ENCODE measurements around the gene CHST13.

Gene CHST13

DNA sequence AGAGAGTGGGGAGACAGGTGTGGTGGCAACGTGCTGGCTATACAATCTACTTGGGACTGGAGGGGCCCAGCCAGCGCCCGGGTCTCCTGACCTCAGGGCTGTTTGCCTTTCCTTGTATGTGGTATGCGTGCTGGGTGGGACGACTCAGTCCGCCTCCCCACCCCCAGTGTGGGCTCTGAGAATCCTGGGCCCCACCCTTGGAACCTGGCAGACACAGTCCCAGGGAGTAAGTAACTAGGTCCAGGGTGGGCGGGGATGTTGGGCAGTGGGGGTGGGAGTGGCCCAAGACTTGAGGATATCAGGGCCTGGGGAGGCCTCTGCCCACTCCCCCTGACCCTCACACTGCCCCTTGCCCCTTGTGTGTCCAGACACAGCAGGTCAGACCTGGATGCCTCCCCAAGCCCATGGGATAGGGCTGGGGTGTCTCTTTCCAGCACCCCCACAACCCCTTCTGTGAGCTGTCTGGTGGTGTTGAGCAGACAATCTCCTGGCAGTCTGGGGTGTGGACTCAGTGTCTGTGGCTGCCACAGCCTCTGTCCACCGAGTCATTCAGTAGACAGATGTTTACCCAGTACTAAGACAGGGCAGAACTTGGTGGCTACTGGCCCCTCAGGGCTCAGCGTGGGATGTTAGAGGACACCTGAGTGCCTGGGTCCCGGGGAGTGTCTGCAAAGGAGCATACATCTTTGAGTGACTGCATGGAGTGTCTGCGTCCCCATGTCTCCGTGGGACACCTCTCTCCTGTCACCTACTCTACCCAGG, 1.3 kb downstream of the CHST13 start:
- H3K4ac ChIP-seq (ENCODE audit: low read depth in 1 of 2, low read length in 2 of 2), result no peak overlapping the region
- WGBS, result 85% methylated on average over 11 of the region's 12 CpGs
- DNase-seq, result no peak

DNA sequence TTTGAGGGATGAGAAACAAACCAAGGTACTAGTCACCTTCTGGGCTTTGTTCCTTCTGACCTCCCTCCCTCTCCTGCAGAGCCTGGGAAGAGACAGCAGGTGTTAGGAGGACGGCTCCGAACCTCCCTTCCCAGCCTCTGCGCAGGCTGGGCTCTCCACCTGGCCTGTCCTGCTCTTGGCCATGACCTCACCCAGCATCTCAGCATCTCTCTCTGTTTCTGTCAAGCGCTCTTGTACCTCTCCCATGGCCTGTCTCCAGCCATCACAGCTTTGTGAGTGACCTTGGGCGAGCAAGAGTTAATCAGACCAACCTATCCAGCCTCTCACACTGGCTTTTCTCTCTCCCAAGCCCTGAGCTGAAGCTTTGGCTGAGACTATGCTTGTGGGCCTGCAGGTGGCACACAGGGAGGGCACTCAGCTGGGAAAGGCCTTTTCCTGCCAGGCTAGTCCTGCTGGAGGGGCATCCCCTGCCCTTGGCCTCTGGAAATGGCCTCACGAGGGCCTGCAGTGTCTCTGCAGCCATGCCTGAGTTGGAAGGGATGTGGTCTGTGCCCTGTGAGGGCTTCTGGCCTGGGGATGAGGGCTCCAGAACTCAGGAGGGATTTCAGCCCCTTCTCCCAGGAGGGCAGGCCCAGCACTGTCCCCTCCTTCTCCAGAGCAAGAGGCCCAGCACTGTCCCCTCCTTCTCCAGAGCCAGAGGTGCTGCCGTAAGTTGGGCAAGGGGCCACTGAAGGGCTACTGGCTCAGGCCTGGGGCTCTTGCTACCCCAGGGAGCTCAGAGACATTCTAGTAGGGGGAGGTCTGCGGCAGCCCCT, 2.1 kb downstream of the CHST13 start:
- no peak overlapping the region for H3K9ac ChIP-seq (ENCODE audit: low read length)
- DNase-seq, result no peak
- H3K4me1 ChIP-seq (ENCODE audit: control insufficient read depth, insufficient read depth, low read depth, low read length), result peaks cover 30% of the 10 kb centered on the region
- H4K91ac ChIP-seq (ENCODE audit: low read length), result no peak overlapping the region
- H3K27ac ChIP-seq (ENCODE audit: low read length, poor library complexity, severe bottlenecking), result no peak overlapping the region
- H2BK5ac ChIP-seq (ENCODE audit: low read depth, low read length, poor library complexity, severe bottlenecking), result no peak overlapping the region
- no peak overlapping the region for H3K23ac ChIP-seq (ENCODE audit: low read length in 2 of 2)
- no peaks in the 10 kb centered on the region for H3K79me1 ChIP-seq (replicated peaks; ENCODE audit: low read length, poor library complexity, severe bottlenecking)
- H2BK12ac ChIP-seq (ENCODE audit: low read length in 2 of 2), result no peak overlapping the region
- H2AK5ac ChIP-seq (ENCODE audit: low read length, severe bottlenecking), result no peak overlapping the region
- H3K36me3 ChIP-seq (ENCODE audit: control insufficient read depth in 1 of 2, insufficient read depth in 2 of 2, low read depth in 1 of 2, low read length in 2 of 2), result no peaks in the 10 kb centered on the region
- H3K4me2 ChIP-seq (ENCODE audit: low read length, poor library complexity, severe bottlenecking), result no peak overlapping the region
- no peak overlapping the region for H2BK120ac ChIP-seq (ENCODE audit: low read depth, low read length)
- H3K27me3 ChIP-seq (ENCODE audit: control insufficient read depth in 1 of 2, insufficient read depth in 1 of 2, low read length in 2 of 2), result peaks cover 40 to 48% of the 10 kb centered on the region in 2 experiments
- H2BK15ac ChIP-seq (ENCODE audit: low read depth, poor library complexity, severe bottlenecking), result no peak overlapping the region
- H3K18ac ChIP-seq (ENCODE audit: low read depth in 1 of 2, low read length in 2 of 2), result no peak overlapping the region
- 91% methylated on average over 8 of the region's 8 CpGs for WGBS
- no peak overlapping the region for H3K14ac ChIP-seq (ENCODE audit: low read length in 2 of 2)
- no peaks in the 10 kb centered on the region for H3K9me3 ChIP-seq (ENCODE audit: control insufficient read depth, low read length)
- H2AFZ ChIP-seq (ENCODE audit: low read depth, low read length), result no peak overlapping the region
- H4K8ac ChIP-seq (ENCODE audit: low read length), result no peak overlapping the region
- no peak overlapping the region for H3K4me3 ChIP-seq (ENCODE audit: insufficient read depth in 1 of 2, low read depth in 1 of 2, low read length in 2 of 2)
- no peak overlapping the region for H3K4ac ChIP-seq (ENCODE audit: low read depth in 1 of 2, low read length in 2 of 2)

More for the DNA sequence above, 1.3 kb downstream of the CHST13 start:
- H2BK15ac ChIP-seq (ENCODE audit: low read depth, poor library complexity, severe bottlenecking), result no peak overlapping the region
- no peak overlapping the region for H2BK120ac ChIP-seq (ENCODE audit: low read depth, low read length)
- H3K79me1 ChIP-seq (replicated peaks; ENCODE audit: low read length, poor library complexity, severe bottlenecking), result no peaks in the 10 kb centered on the region
- H4K8ac ChIP-seq (ENCODE audit: low read length), result no peak overlapping the region
- H4K91ac ChIP-seq (ENCODE audit: low read length), result no peak overlapping the region
- H3K9ac ChIP-seq (ENCODE audit: low read length), result no peak overlapping the region
- no peak overlapping the region for H3K23ac ChIP-seq (ENCODE audit: low read length in 2 of 2)
- no peak overlapping the region for H3K27ac ChIP-seq (ENCODE audit: low read length, poor library complexity, severe bottlenecking)
- no peaks in the 10 kb centered on the region for H3K36me3 ChIP-seq (ENCODE audit: control insufficient read depth in 1 of 2, insufficient read depth in 2 of 2, low read depth in 1 of 2, low read length in 2 of 2)
- no peaks in the 10 kb centered on the region for H3K9me3 ChIP-seq (ENCODE audit: control insufficient read depth, low read length)
- H2BK12ac ChIP-seq (ENCODE audit: low read length in 2 of 2), result no peak overlapping the region
- H3K18ac ChIP-seq (ENCODE audit: low read depth in 1 of 2, low read length in 2 of 2), result no peak overlapping the region
- H3K4me1 ChIP-seq (ENCODE audit: control insufficient read depth, insufficient read depth, low read depth, low read length), result peaks cover 30% of the 10 kb centered on the region
- peaks cover 43 to 44% of the 10 kb centered on the region in 2 experiments for H3K27me3 ChIP-seq (ENCODE audit: control insufficient read depth in 1 of 2, insufficient read depth in 1 of 2, low read length in 2 of 2)
- no peak overlapping the region for H3K4me2 ChIP-seq (ENCODE audit: low read length, poor library complexity, severe bottlenecking)
- no peak overlapping the region for H3K14ac ChIP-seq (ENCODE audit: low read length in 2 of 2)
- no peak overlapping the region for H2AFZ ChIP-seq (ENCODE audit: low read depth, low read length)
- no peak overlapping the region for H2BK5ac ChIP-seq (ENCODE audit: low read depth, low read length, poor library complexity, severe bottlenecking)
- H3K4me3 ChIP-seq (ENCODE audit: insufficient read depth in 1 of 2, low read depth in 1 of 2, low read length in 2 of 2), result no peak overlapping the region
- H2AK5ac ChIP-seq (ENCODE audit: low read length, severe bottlenecking), result no peak overlapping the region

DNA sequence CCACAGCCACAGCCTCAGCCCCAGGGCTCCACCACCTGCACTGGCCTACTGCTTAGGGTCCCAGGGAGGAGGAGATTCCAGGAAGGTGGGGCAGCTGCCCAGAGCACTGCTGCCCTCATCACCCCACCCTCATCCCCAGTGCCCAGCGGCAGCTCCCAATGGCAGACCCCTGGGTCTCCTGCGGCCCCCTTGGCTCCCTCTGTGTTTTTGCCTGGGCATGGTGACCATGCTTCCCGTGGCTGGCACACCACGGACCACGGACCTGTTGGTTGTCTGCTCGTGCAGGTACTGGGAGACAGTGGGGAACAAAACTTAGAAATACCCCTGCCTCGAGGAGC, 2.7 kb downstream of the CHST13 start:
- Histone ChIP-seq H3K23ac (ENCODE audit: low read length in 2 of 2) (no peak overlapping the region), H2BK12ac (ENCODE audit: low read length in 2 of 2) (no peak overlapping the region), H3K36me3 (ENCODE audit: control insufficient read depth in 1 of 2, insufficient read depth in 2 of 2, low read depth in 1 of 2, low read length in 2 of 2) (no peaks in the 10 kb centered on the region), H3K18ac (ENCODE audit: low read depth in 1 of 2, low read length in 2 of 2) (no peak overlapping the region), H4K8ac (ENCODE audit: low read length) (no peak overlapping the region), H3K27ac (ENCODE audit: low read length, poor library complexity, severe bottlenecking) (no peak overlapping the region), H2BK5ac (ENCODE audit: low read depth, low read length, poor library complexity, severe bottlenecking) (no peak overlapping the region), H3K14ac (ENCODE audit: low read length in 2 of 2) (no peak overlapping the region), H3K27me3 (ENCODE audit: control insufficient read depth in 1 of 2, insufficient read depth in 1 of 2, low read length in 2 of 2) (peaks cover 37 to 53% of the 10 kb centered on the region in 2 experiments), H3K4me2 (ENCODE audit: low read length, poor library complexity, severe bottlenecking) (no peak overlapping the region), H3K4me1 (ENCODE audit: control insufficient read depth, insufficient read depth, low read depth, low read length) (peaks cover 30% of the 10 kb centered on the region), H4K91ac (ENCODE audit: low read length) (no peak overlapping the region), H2BK120ac (ENCODE audit: low read depth, low read length) (no peak overlapping the region), H3K9me3 (ENCODE audit: control insufficient read depth, low read length) (no peaks in the 10 kb centered on the region), H2AK5ac (ENCODE audit: low read length, severe bottlenecking) (no peak overlapping the region), H2AFZ (ENCODE audit: low read depth, low read length) (no peak overlapping the region), H3K4me3 (ENCODE audit: insufficient read depth in 1 of 2, low read depth in 1 of 2, low read length in 2 of 2) (no peak overlapping the region), H3K9ac (ENCODE audit: low read length) (no peak overlapping the region), H3K4ac (ENCODE audit: low read depth in 1 of 2, low read length in 2 of 2) (no peak overlapping the region), H3K79me1 (replicated peaks; ENCODE audit: low read length, poor library complexity, severe bottlenecking) (no peaks in the 10 kb centered on the region), H2BK15ac (ENCODE audit: low read depth, poor library complexity, severe bottlenecking) (no peak overlapping the region)
- DNase-seq, result no peak
- WGBS, result 89% methylated on average over 7 of the region's 7 CpGs

DNA sequence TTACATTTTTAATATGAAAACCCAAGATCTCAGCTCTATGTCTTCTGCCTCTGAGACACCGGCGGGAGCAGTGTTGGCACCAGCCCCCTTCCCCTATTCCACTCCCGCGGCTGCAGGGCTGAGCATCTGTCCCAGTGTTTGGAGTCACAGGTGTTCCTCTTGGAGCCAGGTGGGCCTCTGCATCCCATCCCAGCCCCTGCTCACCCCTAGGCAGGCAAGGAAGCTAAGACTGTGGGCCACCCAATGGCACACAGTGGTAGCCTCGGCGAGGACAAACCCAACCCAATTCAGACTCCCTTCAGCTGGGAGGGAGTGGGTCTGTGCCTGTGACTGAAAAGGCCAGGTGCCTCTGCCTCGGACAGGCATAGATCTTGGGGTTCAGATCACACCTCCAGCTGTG, 3.1 kb downstream of the CHST13 start:
- H3K9ac ChIP-seq (ENCODE audit: low read length), result no peak overlapping the region
- H3K9me3 ChIP-seq (ENCODE audit: control insufficient read depth, low read length), result no peaks in the 10 kb centered on the region
- no peak overlapping the region for H3K18ac ChIP-seq (ENCODE audit: low read depth in 1 of 2, low read length in 2 of 2)
- H3K4me2 ChIP-seq (ENCODE audit: low read length, poor library complexity, severe bottlenecking), result no peak overlapping the region
- no peak overlapping the region for H4K8ac ChIP-seq (ENCODE audit: low read length)
- H3K4me3 ChIP-seq (ENCODE audit: insufficient read depth in 1 of 2, low read depth in 1 of 2, low read length in 2 of 2), result no peak overlapping the region
- H3K14ac ChIP-seq (ENCODE audit: low read length in 2 of 2), result no peak overlapping the region
- H2AK5ac ChIP-seq (ENCODE audit: low read length, severe bottlenecking), result no peak overlapping the region
- H2BK5ac ChIP-seq (ENCODE audit: low read depth, low read length, poor library complexity, severe bottlenecking), result no peak overlapping the region
- no peaks in the 10 kb centered on the region for H3K36me3 ChIP-seq (ENCODE audit: control insufficient read depth in 1 of 2, insufficient read depth in 2 of 2, low read depth in 1 of 2, low read length in 2 of 2)
- no peak overlapping the region for H2BK120ac ChIP-seq (ENCODE audit: low read depth, low read length)
- H2AFZ ChIP-seq (ENCODE audit: low read depth, low read length), result no peak overlapping the region
- WGBS, result 86% methylated on average over 7 of the region's 7 CpGs
- no peak for DNase-seq
- H3K27me3 ChIP-seq (ENCODE audit: control insufficient read depth in 1 of 2, insufficient read depth in 1 of 2, low read length in 2 of 2), result peaks cover 35 to 56% of the 10 kb centered on the region in 2 experiments
- H3K23ac ChIP-seq (ENCODE audit: low read length in 2 of 2), result no peak overlapping the region
- no peaks in the 10 kb centered on the region for H3K79me1 ChIP-seq (replicated peaks; ENCODE audit: low read length, poor library complexity, severe bottlenecking)
- no peak overlapping the region for H3K4ac ChIP-seq (ENCODE audit: low read depth in 1 of 2, low read length in 2 of 2)
- H2BK15ac ChIP-seq (ENCODE audit: low read depth, poor library complexity, severe bottlenecking), result no peak overlapping the region
- no peak overlapping the region for H4K91ac ChIP-seq (ENCODE audit: low read length)
- no peak overlapping the region for H2BK12ac ChIP-seq (ENCODE audit: low read length in 2 of 2)
- H3K4me1 ChIP-seq (ENCODE audit: control insufficient read depth, insufficient read depth, low read depth, low read length), result peaks cover 30% of the 10 kb centered on the region
- H3K27ac ChIP-seq (ENCODE audit: low read length, poor library complexity, severe bottlenecking), result no peak overlapping the region

Measured in mesenchymal stem cell (in vitro differentiated cells and primary cell).